ENCODE measurements around the gene MAST1.
"Not testable (repeated sequence)": the region's sequence is repeated elsewhere in the genome, so short reads cannot be mapped to it uniquely, and the experiment has no call there.

Gene MAST1

GRCh38 chr19:12804051-12804450 lies 34.3 kb upstream of the MAST1 start:
- no peaks in the 10 kb centered on the region for H3K27me3 ChIP-seq (ENCODE audit: insufficient read depth, low read length, poor library complexity, severe bottlenecking)
- H2AFZ ChIP-seq (ENCODE audit: low read length) = no peak overlapping the region
- H3K79me2 ChIP-seq (ENCODE audit: insufficient read depth, low read length) = peaks cover 46% of the 10 kb centered on the region
- H3F3A ChIP-seq (ENCODE audit: low read depth) = no peaks in the 10 kb centered on the region
- H3K4me1 ChIP-seq (ENCODE audit: insufficient read depth, low read length, poor library complexity, severe bottlenecking) = peaks cover 29% of the 10 kb centered on the region
- H3K9me2 ChIP-seq (replicated peaks; ENCODE audit: low read depth, low read length) = no peaks in the 10 kb centered on the region
- no peaks in the 10 kb centered on the region for H3K9me3 ChIP-seq (ENCODE audit: insufficient read depth, low read depth, low read length)
- H3K9ac ChIP-seq (ENCODE audit: low read depth, low read length, poor library complexity, severe bottlenecking) = no peak overlapping the region
- peaks cover 15% of the 10 kb centered on the region for H4K20me1 ChIP-seq (ENCODE audit: insufficient read depth, low read length, poor library complexity, severe bottlenecking)
- no peak overlapping the region for H3K4me2 ChIP-seq (ENCODE audit: low read depth, low read length, poor library complexity, severe bottlenecking)
- TF ChIP-seq CTCF (conservative IDR thresholded peaks at IDR 0.05; ENCODE audit: low read length) = no peak
- no peak for TF ChIP-seq EZH2phosphoT487 (IDR thresholded peaks at IDR 0.05; ENCODE audit: borderline replicate concordance)
- H3K4me3 ChIP-seq (ENCODE audit: low read length, poor library complexity, severe bottlenecking) = no peak overlapping the region
- peaks cover 6% of the 10 kb centered on the region; the same call in 1 of the 2 replicates for H3K36me3 ChIP-seq (ENCODE audit: insufficient read depth, low read length)

GRCh38 chr19:12806242-12807081 lies 31.9 kb upstream of the MAST1 start, which contains the start of gene RNASEH2A:
RNASEH2A (plus strand) TSS chr19:12806584; CDS start chr19:12806674, 90 bp downstream.
- peak within 1 kb of the TSS; percentile 93 for H3K9ac ChIP-seq (ENCODE audit: low read depth, low read length, poor library complexity, severe bottlenecking)
- H3K9me2 ChIP-seq (replicated peaks; ENCODE audit: low read depth, low read length) = no peaks in the 10 kb centered on the region
- no peaks in the 10 kb centered on the region for H4K20me1 ChIP-seq (ENCODE audit: insufficient read depth, low read length, poor library complexity, severe bottlenecking)
- no peaks in the 10 kb centered on the region for H3F3A ChIP-seq (ENCODE audit: low read depth)
- H3K9me3 ChIP-seq (ENCODE audit: insufficient read depth, low read depth, low read length) = no peaks in the 10 kb centered on the region
- peaks cover 19% of the 10 kb centered on the region for H3K4me1 ChIP-seq (ENCODE audit: insufficient read depth, low read length, poor library complexity, severe bottlenecking)
- no peaks in the 10 kb centered on the region for H3K36me3 ChIP-seq (ENCODE audit: insufficient read depth, low read length)
- peak within 1 kb of the TSS; percentile 94 for H3K4me3 ChIP-seq (ENCODE audit: low read length, poor library complexity, severe bottlenecking)
- TF ChIP-seq CTCF (conservative IDR thresholded peaks at IDR 0.05; ENCODE audit: low read length) (0 out of 2 replicates have a peak, but pooled peaks have one; percentile 11), EZH2phosphoT487 (IDR thresholded peaks at IDR 0.05; ENCODE audit: borderline replicate concordance) (no peak)
- H2AFZ ChIP-seq (ENCODE audit: low read length) = peak within 1 kb of the TSS; percentile 96
- no peaks in the 10 kb centered on the region for H3K27me3 ChIP-seq (ENCODE audit: insufficient read depth, low read length, poor library complexity, severe bottlenecking)
- peak within 1 kb of the TSS; percentile 94 for H3K4me2 ChIP-seq (ENCODE audit: low read depth, low read length, poor library complexity, severe bottlenecking)
- peaks cover 24% of the 10 kb centered on the region for H3K79me2 ChIP-seq (ENCODE audit: insufficient read depth, low read length)

- no peaks in the 10 kb centered on the region for H3K9me2 ChIP-seq (replicated peaks; ENCODE audit: low read depth, low read length)
- no peak overlapping the region for H2AFZ ChIP-seq (ENCODE audit: low read length)
- H3K27me3 ChIP-seq (ENCODE audit: insufficient read depth, low read length, poor library complexity, severe bottlenecking) = no peaks in the 10 kb centered on the region
- TF ChIP-seq EZH2phosphoT487 (IDR thresholded peaks at IDR 0.05; ENCODE audit: borderline replicate concordance) (no peak), CTCF (conservative IDR thresholded peaks at IDR 0.05; ENCODE audit: low read length) (no peak)
- no peak overlapping the region for H3K4me3 ChIP-seq (ENCODE audit: low read length, poor library complexity, severe bottlenecking)
- H3K9me3 ChIP-seq (ENCODE audit: insufficient read depth, low read depth, low read length) = no peaks in the 10 kb centered on the region
- H3F3A ChIP-seq (ENCODE audit: low read depth) = no peaks in the 10 kb centered on the region
- no peaks in the 10 kb centered on the region for H4K20me1 ChIP-seq (ENCODE audit: insufficient read depth, low read length, poor library complexity, severe bottlenecking)
- no peaks in the 10 kb centered on the region for H3K4me1 ChIP-seq (ENCODE audit: insufficient read depth, low read length, poor library complexity, severe bottlenecking)
- H3K79me2 ChIP-seq (ENCODE audit: insufficient read depth, low read length) = no peaks in the 10 kb centered on the region
- H3K9ac ChIP-seq (ENCODE audit: low read depth, low read length, poor library complexity, severe bottlenecking) = no peak overlapping the region
- no peaks in the 10 kb centered on the region for H3K36me3 ChIP-seq (ENCODE audit: insufficient read depth, low read length)
- H3K4me2 ChIP-seq (ENCODE audit: low read depth, low read length, poor library complexity, severe bottlenecking) = no peak overlapping the region
These were observed 23.2 kb upstream of the MAST1 start for GRCh38 chr19:12815088-12815487.

GRCh38 chr19:12817188-12817587 lies 21.1 kb upstream of the MAST1 start:
- H3K36me3 ChIP-seq (ENCODE audit: insufficient read depth, low read length); H3K4me2 ChIP-seq (ENCODE audit: low read depth, low read length, poor library complexity, severe bottlenecking); H3K4me3 ChIP-seq (ENCODE audit: low read length, poor library complexity, severe bottlenecking); H4K20me1 ChIP-seq (ENCODE audit: insufficient read depth, low read length, poor library complexity, severe bottlenecking); H3K4me1 ChIP-seq (ENCODE audit: insufficient read depth, low read length, poor library complexity, severe bottlenecking); H3K79me2 ChIP-seq (ENCODE audit: insufficient read depth, low read length); H3K9me3 ChIP-seq (ENCODE audit: insufficient read depth, low read depth, low read length); H2AFZ ChIP-seq (ENCODE audit: low read length); H3K9ac ChIP-seq (ENCODE audit: low read depth, low read length, poor library complexity, severe bottlenecking); H3K27me3 ChIP-seq (ENCODE audit: insufficient read depth, low read length, poor library complexity, severe bottlenecking); H3F3A ChIP-seq (ENCODE audit: low read depth); H3K9me2 ChIP-seq (replicated peaks; ENCODE audit: low read depth, low read length): not testable (repeated sequence)

- H3K4me3 ChIP-seq (ENCODE audit: low read length, poor library complexity, severe bottlenecking); H3K27me3 ChIP-seq (ENCODE audit: insufficient read depth, low read length, poor library complexity, severe bottlenecking); H3K9me3 ChIP-seq (ENCODE audit: insufficient read depth, low read depth, low read length): not testable (repeated sequence)
These were observed 20.5 kb upstream of the MAST1 start for GRCh38 chr19:12817810-12818209.

More at GRCh38 chr19:12817810-12818209, 20.5 kb upstream of the MAST1 start:
- H2AFZ ChIP-seq (ENCODE audit: low read length); H3K9me2 ChIP-seq (replicated peaks; ENCODE audit: low read depth, low read length); H3K4me2 ChIP-seq (ENCODE audit: low read depth, low read length, poor library complexity, severe bottlenecking); H3K9ac ChIP-seq (ENCODE audit: low read depth, low read length, poor library complexity, severe bottlenecking); H3K36me3 ChIP-seq (ENCODE audit: insufficient read depth, low read length); H3K4me1 ChIP-seq (ENCODE audit: insufficient read depth, low read length, poor library complexity, severe bottlenecking); H4K20me1 ChIP-seq (ENCODE audit: insufficient read depth, low read length, poor library complexity, severe bottlenecking); H3K79me2 ChIP-seq (ENCODE audit: insufficient read depth, low read length); H3F3A ChIP-seq (ENCODE audit: low read depth): not testable (repeated sequence)
